ENCODE results near the gene RGL2. TPM values are rescaled to one million over a fixed set of nuclear protein-coding genes. Genes with fewer than 3 reads are reported as not detected.
A peak's percentile ranks its signal among the peaks of the same experiment; 100 is the strongest.
"Not testable (repeated sequence)": the region's sequence is repeated elsewhere in the genome, so short reads cannot be mapped to it uniquely, and the experiment has no call there.

RGL2 gene
- total RNA-seq, 1 experiment from 2014 or later: 84.4 TPM

DNA sequence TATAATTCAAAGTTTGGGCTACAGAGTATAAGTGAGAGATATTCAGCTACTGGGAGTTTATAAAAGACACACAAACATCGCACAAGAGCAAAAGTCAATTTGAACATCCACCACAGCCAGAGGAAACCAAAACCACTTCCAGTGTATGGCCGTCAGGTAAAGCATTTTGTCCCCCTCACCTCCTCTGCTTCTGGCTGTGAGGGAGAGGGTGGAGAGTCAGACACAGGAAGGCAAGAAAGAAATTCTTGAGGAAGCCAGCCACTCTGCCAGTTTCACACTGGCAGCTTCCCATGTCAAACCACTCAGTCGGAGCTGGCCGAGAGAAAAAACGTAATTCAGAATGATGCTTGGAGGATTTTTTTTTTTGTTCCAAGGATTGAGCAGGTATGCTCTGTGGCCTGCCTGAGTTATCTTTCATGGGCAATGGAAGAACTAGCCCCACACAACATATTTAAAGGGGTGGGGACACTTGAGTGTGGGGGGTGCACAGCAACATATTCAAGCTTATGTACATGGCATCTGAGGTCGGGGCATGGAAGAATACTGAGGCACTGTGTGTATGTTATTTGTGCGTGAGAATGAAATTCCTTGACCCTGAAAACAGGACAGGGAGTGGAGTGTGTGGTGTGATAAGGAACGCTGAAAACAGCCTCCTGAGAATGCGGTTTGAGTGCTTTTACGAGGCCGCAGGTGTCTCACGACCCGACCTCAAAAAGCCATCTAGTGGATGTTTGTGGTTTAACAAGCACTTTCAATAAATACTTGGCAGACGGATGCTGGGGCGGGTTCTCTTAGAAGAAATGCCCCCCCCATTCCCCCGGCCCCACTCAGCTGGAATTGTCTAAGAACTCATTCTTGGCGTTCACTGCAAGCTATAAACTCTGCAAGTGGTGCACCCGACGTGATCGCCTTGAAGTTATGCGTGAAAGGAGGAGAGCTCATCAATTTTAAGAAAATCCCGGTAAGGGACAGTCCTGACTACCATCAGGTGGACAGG is 46.3 kb upstream of the RGL2 start:
- BruUV-seq (replicated peaks): no TSS peak
- POLR2A ChIA-PET: interaction anchor here (0.7 kb wide), 1 partner anchor 34 kb away, joined by 3 read pairs; no protein-coding TSS in a partner anchor
- peak; percentile 83 for TF ChIP-seq CTCF (IDR thresholded peaks at IDR 0.05)
- TF ChIP-seq, protein P1, sequence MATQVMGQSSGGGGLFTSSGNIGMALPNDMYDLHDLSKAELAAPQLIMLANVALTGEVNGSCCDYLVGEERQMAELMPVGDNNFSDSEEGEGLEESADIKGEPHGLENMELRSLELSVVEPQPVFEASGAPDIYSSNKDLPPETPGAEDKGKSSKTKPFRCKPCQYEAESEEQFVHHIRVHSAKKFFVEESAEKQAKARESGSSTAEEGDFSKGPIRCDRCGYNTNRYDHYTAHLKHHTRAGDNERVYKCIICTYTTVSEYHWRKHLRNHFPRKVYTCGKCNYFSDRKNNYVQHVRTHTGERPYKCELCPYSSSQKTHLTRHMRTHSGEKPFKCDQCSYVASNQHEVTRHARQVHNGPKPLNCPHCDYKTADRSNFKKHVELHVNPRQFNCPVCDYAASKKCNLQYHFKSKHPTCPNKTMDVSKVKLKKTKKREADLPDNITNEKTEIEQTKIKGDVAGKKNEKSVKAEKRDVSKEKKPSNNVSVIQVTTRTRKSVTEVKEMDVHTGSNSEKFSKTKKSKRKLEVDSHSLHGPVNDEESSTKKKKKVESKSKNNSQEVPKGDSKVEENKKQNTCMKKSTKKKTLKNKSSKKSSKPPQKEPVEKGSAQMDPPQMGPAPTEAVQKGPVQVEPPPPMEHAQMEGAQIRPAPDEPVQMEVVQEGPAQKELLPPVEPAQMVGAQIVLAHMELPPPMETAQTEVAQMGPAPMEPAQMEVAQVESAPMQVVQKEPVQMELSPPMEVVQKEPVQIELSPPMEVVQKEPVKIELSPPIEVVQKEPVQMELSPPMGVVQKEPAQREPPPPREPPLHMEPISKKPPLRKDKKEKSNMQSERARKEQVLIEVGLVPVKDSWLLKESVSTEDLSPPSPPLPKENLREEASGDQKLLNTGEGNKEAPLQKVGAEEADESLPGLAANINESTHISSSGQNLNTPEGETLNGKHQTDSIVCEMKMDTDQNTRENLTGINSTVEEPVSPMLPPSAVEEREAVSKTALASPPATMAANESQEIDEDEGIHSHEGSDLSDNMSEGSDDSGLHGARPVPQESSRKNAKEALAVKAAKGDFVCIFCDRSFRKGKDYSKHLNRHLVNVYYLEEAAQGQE (IDR thresholded peaks at IDR 0.05; ENCODE audit: insufficient read depth in 1 of 2, low read depth in 2 of 2, low read length in 1 of 2): no peak
- no peak for TF ChIP-seq POLR2AphosphoS5 (IDR thresholded peaks at IDR 0.05; ENCODE audit: low read depth, low read length)
- TF ChIP-seq TCF7L2 (IDR thresholded peaks at IDR 0.05; ENCODE audit: low read depth, low read length): peak; percentile 93
- TF ChIP-seq SIN3A (IDR thresholded peaks at IDR 0.05; ENCODE audit: borderline replicate concordance, insufficient read depth, low read depth, low read length): no peak
- in situ Hi-C loops (cut with HindIII; ENCODE audit: low pct_unique_long_range_greater_than_20kb, low sequenced_read_pairs): no loop called here
- Histone ChIP-seq H3K9me3 (ENCODE audit: control insufficient read depth, insufficient read depth, low read depth, low read length) (no peaks in the 10 kb centered on the region), H3K27ac (ENCODE audit: low read length) (no peak overlapping the region), H3K36me3 (ENCODE audit: control insufficient read depth, insufficient read depth, low read length) (no peaks in the 10 kb centered on the region), H3K4me3 (ENCODE audit: low read depth in 2 of 2, low read length in 2 of 2) (peak overlapping the region in 1 of 2 experiments; percentile 26; a peak in 1 of 4 replicates), H3K4me1 (ENCODE audit: control insufficient read depth, insufficient read depth, low read length) (0 out of 2 replicates have a peak, but pooled peaks cover 4% of the 10 kb centered on the region), H3K27me3 (ENCODE audit: control insufficient read depth, insufficient read depth, low read length) (no peaks in the 10 kb centered on the region)
- DNase-seq (ENCODE audit: low read depth, low spot score) (peak; percentile 46), ATAC-seq (peak; percentile 85)
- intact Hi-C loops (cut with micrococcal nuclease; ENCODE audit: unreplicated experiment): no loop called here
- CTCF ChIA-PET: interaction anchor here (0.6 to 1.2 kb wide), 8 partner anchors 8 to 782 kb away, joined by 3 to 7 read pairs (median 4); partner anchors contain the start of gene B3GALT4

DNA sequence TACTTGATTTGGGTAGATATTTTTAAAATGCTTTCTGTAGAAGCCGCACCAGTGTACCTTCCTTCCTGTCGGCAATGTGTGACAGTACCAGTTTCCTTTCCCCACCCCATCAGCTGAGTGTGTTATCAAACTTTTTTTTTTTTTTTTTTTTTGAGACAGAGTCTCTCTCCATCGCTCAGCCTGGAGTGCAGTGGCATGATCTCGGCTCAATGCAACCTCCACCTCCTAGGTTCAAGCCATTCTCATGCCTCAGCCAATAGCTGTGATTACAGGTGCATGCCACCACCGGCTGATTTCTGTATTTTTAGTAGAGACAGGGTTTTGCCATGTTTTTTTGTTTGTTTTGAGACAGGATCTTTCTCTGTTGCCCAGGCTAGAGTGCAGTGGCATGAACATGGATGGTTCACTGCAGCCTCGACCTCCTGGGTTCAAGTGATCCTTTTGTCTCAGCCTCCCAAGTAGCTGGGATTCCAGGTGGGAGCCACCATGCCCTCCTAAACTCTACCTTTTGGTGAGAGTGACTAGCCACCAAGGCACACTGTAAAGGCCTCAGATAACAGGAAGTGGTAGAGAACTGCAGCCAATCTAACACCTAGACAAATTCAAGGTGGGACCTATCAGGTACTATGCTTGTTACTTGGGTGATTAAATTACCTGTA is 45.3 kb upstream of the RGL2 start:
- no peak for TF ChIP-seq POLR2AphosphoS5 (IDR thresholded peaks at IDR 0.05; ENCODE audit: low read depth, low read length)
- TF ChIP-seq, protein P1 (IDR thresholded peaks at IDR 0.05; ENCODE audit: insufficient read depth in 1 of 2, low read depth in 2 of 2, low read length in 1 of 2): no peak
- no peak for TF ChIP-seq CTCF (IDR thresholded peaks at IDR 0.05)
- TF ChIP-seq TCF7L2 (IDR thresholded peaks at IDR 0.05; ENCODE audit: low read depth, low read length): no peak
- TF ChIP-seq SIN3A (IDR thresholded peaks at IDR 0.05; ENCODE audit: borderline replicate concordance, insufficient read depth, low read depth, low read length): no peak
- Histone ChIP-seq H3K36me3 (ENCODE audit: control insufficient read depth, insufficient read depth, low read length) (no peaks in the 10 kb centered on the region), H3K4me1 (ENCODE audit: control insufficient read depth, insufficient read depth, low read length) (0 out of 2 replicates have a peak, but pooled peaks cover 4% of the 10 kb centered on the region), H3K27ac (ENCODE audit: low read length) (no peak overlapping the region), H3K27me3 (ENCODE audit: control insufficient read depth, insufficient read depth, low read length) (no peaks in the 10 kb centered on the region), H3K9me3 (ENCODE audit: control insufficient read depth, insufficient read depth, low read depth, low read length) (no peaks in the 10 kb centered on the region), H3K4me3 (ENCODE audit: low read depth in 2 of 2, low read length in 2 of 2) (no peak overlapping the region)
- no peak for ATAC-seq
- in situ Hi-C loops (cut with HindIII; ENCODE audit: low pct_unique_long_range_greater_than_20kb, low sequenced_read_pairs): no loop called here
- no peak for DNase-seq (ENCODE audit: low read depth, low spot score)
- intact Hi-C loops (cut with micrococcal nuclease; ENCODE audit: unreplicated experiment): no loop called here
- no TSS peak for BruUV-seq (replicated peaks)
- CTCF ChIA-PET: interaction anchor here (0.6 kb wide), 1 partner anchor 16 kb away, joined by 6 read pairs; no protein-coding TSS in a partner anchor
- POLR2A ChIA-PET: no interaction called here

GRCh38 chr6:33343606-33343952 is 44.8 kb upstream of the RGL2 start:
- H3K4me3 ChIP-seq (ENCODE audit: low read depth in 2 of 2, low read length in 2 of 2); H3K4me1 ChIP-seq (ENCODE audit: control insufficient read depth, insufficient read depth, low read length); intact Hi-C loops (cut with micrococcal nuclease; ENCODE audit: unreplicated experiment); POLR2A ChIA-PET; H3K36me3 ChIP-seq (ENCODE audit: control insufficient read depth, insufficient read depth, low read length); H3K27me3 ChIP-seq (ENCODE audit: control insufficient read depth, insufficient read depth, low read length); BruUV-seq (replicated peaks); H3K27ac ChIP-seq (ENCODE audit: low read length); DNase-seq (ENCODE audit: low read depth, low spot score); H3K9me3 ChIP-seq (ENCODE audit: control insufficient read depth, insufficient read depth, low read depth, low read length); in situ Hi-C loops (cut with HindIII; ENCODE audit: low pct_unique_long_range_greater_than_20kb, low sequenced_read_pairs); ATAC-seq: not testable (repeated sequence)
- CTCF ChIA-PET: interaction anchor here (0.6 kb wide), 1 partner anchor 16 kb away, joined by 6 read pairs; no protein-coding TSS in a partner anchor
